ENCODE results near the gene LRRFIP2.

The LRRFIP2 gene

DNA sequence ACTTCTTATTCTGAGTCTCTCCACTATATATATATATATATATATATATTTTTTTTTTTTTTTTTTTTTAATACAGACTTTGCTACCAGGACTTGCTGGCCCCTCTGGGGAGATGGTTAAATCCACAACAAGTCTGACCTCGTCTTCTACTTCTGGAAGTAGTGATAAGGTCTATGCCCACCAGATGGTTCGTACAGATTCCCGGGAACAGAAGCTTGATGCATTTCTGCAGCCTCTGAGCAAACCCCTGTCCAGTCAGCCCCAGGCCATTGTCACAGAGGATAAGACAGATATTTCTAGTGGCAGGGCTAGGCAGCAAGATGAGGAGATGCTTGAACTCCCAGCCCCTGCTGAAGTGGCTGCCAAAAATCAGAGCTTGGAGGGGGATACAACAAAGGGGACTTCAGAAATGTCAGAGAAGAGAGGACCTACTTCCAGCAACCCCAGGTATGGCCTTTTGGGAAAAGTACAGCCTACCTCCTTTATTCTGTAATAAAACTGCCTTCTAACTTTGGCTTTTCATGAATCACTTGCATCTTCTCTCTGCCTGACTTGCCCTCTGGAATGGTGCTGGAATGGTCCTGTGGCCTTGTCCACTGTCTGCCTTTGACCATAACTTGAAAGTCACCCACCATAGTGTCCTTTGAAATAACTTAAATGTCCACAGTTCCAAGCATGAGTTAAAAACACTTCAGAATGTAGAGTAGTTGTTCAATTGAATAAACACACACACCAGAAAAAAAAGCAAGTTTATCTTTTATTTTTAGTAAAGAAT lies 148.6 kb downstream of the LRRFIP2 start:
- no peak for DNase-seq (ENCODE audit: low read depth, low spot score)

DNA sequence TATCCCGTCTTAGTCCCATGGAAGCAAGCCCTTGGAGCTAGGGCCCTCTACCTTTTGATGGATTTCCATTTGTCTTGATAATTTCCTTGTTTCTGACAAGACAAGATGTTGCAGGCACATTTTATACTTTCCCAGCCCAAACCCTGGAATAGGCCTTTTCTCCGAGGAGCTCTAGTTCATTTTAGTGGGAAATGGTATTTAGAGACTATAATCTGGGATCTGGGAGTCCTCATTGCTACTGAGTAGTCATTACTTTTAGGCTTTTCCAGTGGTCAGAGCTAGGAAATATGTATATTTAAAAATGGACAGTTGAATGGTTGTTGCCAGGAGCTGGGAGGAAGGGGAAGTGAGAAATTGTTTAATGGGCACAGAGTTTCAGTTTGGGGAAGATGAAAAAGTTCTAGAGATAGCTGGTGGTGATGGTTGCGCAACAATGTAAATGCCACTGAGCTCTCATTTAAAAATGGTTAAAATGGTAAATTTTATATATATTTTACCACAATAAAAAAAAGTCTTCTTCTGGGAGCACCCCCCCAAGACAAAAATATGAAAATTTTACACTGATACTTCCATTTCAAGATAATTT lies 149.5 kb downstream of the LRRFIP2 start:
- DNase-seq (ENCODE audit: low read depth, low spot score) = no peak

DNA sequence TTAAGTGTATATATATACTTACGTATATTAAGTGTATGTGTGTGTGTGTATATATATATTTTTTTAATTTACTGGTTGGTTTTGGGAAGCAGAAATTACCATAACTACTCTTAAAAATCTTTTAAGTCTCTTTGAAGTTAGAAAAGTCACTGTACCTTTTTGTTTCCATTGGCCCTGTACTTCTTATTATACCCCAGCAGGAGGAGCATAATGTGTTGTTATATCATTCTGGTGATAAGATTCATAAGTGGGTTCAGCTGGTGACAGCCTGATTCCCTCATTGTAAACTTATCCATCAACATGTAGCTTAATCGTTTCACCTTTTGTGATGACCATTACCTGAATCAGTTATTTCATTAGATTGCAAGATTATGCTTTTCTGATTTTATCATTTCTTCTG lies 150.3 kb downstream of the LRRFIP2 start:
- DNase-seq (ENCODE audit: low read depth, low spot score) = no peak

DNA sequence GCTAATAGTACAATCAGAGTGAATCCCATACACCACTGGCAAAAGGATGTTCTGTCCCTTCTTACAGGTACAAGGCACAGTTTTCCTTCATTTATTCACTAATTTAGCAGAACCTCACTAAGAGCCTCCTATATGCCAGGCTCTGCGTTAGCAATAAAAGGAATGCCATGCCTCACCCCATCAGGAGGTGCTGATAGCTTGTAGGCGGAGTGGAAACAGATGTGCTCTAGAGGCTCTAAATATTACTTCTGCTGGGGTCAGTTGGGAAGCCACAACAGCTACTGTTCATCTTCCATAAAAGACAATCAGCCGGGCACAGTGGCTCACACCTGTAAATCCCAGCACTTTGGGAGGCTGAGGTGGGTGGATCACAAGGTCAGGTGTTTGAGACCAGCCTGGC lies 156.7 kb downstream of the LRRFIP2 start:
- DNase-seq (ENCODE audit: low read depth, low spot score) = no peak

DNA sequence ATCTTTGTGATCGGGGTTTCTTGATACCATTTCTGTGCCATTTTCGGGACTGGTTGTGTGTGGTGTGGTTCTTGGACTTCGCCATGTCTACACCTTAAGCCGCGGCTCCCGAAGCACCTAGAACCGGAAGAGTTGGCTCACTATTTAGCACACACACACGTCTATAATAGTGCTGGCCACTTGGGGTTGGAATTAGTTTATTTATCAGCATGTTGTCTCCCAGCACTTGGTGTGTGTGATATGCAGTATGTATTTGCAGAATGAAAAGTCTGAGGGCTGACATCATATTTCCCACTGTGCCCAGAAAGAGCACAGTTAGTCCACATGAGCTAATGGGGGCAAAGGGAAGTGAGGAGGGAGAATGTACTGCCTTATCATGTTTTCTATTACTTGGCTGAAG lies 157.5 kb downstream of the LRRFIP2 start:
- DNase-seq (ENCODE audit: low read depth, low spot score) = no peak

DNA sequence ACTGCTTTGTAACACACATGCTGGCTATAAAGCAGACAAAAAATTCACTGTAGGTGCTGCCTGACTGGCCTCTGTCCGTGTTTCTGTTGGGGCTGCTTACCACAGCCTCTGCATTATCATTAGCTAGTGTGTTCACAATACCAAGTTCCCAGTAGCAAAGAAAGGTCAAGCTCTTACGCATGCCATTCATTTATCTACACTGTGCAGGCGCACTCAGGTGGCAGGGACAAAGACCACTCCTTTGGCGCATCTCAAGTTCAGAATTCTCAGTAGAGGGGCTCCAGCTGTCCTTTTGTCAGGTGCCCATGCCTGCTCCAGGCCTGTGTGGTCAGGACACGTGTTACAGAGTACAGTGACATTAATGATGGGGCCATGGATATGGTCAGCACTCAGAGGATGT lies 158.7 kb downstream of the LRRFIP2 start:
- no peak for DNase-seq (ENCODE audit: low read depth, low spot score)

DNA sequence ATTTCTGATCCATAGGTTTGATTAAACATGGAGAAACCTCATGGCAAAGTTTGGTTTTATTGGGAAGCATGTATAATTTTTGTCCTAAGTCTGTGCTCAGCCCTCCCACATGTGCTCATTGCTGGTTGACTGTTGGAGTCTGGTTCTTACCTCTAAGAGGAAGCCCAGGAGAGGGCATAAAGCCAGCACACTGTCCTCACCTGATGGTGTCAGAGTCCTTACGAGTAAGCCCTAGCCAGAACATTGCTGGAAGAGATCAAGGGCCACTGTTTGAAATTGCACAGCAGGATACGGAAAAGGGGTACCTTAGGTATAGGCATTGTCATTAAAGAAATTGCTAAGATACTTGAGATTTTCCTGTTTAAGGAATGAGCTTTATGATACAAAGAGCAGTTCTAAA lies 159.8 kb downstream of the LRRFIP2 start:
- DNase-seq (ENCODE audit: low read depth, low spot score) = no peak
